NCI-H1417 (cell line): ENCODE results near the gene SEC24D.

Experiments used
- DNase-seq, 3 experiments: peaks; one replicate each; lab custom pipeline; 2025; lab: John Stamatoyannopoulos, UW

Gene SEC24D

GRCh38 chr4:118718511-118719170, 117.3 kb downstream of the SEC24D start:
- DNase-seq: no peak

DNA sequence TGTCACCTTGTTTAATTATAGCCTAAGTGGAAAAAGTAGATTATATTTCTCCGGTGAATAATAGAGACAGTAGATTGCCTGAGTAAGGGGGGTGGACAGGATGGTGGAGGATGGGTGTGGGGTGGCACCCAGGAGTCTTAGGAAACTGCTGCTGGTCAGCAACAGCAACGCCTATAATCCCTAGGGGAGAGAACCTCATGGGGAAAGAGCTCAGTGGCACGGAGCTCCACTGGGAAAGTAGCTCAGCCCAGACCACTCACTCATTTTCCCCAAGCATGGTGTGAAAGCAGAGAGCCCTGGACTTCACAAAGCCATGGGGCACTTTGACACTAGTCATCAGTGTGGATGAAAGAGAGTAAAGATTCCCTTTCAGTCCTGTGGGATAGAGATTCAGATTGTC, 119.6 kb downstream of the SEC24D start:
- peak in 2 of 3 experiments; percentile 28 to 54 for DNase-seq

DNA sequence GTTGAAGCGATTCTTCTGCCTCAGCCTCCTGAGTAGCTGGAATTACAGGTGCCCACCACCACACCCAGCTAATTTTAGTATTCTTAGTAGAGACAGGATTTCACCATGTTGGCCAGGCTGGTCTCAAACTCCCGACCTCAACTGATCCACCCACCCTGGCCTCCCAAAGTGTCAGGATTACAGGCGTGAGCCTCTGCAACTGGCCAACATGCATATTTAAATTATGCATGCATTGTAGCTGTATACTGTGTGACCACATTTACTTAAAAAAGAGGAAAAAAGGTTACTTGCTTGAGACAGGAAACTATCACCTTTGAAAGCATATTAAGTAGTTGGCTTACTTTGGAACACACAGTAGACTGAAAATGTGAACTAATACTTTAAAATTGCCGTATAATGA, 121.2 kb downstream of the SEC24D start:
- no peak for DNase-seq

DNA sequence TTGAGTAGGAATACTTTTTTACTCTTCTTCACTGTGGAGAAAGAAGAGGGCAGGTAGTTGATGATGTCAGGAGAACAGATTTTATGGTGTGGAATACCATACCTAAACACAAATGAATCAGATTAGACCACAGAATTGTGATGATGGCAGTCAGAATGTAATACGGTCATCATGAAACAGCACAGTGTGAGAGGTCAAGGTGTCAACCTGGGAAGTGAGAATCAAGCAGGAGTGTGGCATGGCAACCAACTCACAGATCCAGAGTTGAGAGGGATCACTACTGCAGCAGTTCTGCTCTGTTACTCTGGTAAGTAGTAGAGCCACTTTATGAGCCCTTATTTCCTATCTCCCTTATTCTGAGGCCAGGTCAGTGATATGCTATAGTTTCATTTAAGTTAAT, 123.1 kb downstream of the SEC24D start:
- no peak for DNase-seq

- DNase-seq: no peak
These were observed 124.9 kb downstream of the SEC24D start for GRCh38 chr4:118711052-118711451.

DNA sequence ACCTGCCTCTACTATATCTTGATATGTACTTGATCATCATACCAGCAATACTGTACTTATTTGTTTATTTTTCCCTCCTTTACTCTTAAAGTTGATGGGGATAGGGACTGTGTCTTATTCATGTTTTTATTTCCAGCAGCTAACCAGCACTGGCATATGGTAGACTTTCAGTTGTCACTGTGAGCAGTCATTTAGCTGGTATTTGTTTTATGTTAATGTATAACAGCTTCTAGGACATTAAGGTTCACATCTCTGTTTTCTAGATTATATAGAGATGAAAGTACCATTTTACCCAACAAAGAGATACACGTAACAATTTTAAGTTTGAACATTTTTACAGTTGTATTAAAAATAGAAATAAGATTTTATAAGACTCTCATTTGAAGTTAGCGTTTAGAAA, 132.8 kb downstream of the SEC24D start:
- no peak for DNase-seq

DNA sequence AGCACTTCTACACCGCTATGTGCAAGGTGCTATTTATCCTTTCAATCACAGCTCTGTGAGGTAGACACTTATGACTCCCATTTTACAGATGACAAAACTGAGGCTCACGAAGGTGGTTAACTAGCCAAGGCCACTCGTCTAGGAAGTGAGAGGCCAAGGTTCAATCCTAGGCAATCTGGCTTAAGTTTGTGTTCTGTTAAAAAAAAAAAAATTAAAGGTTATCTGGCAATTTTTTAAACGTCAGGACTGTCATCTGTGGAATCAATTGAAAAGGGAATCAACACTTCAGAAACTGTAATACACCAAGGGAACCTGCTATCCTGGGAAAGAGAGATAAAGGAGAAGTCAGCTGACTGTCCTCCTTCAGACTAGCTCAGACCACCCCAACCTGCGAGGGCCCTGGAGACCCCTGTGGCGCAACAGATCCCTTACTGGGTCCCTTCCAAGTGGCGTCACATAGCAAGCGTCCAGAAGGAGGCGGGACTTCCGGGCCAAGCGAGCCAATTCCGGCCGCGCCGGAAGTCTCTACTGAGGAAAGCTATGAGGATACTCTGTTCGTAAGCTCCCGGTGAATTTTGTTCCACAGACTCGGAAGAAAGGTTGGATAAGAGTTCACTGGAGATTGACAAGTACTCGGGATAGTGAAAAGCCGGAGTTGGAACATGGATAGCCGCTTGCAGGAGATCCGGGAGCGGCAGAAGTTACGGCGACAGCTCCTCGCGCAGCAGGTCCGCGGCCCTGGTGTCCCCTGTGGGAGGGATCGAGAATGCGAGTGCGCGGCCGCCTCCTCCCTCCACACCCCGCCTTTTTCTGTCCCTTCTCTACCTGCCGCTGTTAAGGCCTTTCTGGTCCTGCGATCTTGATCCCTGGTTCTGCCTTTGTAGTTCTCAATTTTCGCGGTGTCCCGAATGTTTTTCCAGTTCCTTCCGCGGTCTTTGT, 150.8 kb downstream of the SEC24D start, which contains the start of gene METTL14:
METTL14 (plus strand) TSS at position 520 of the 939 bp plus-strand sequence; CDS start at position 663, 143 bp downstream.
- DNase-seq: peak; percentile 88 to 97 (median 94)

DNA sequence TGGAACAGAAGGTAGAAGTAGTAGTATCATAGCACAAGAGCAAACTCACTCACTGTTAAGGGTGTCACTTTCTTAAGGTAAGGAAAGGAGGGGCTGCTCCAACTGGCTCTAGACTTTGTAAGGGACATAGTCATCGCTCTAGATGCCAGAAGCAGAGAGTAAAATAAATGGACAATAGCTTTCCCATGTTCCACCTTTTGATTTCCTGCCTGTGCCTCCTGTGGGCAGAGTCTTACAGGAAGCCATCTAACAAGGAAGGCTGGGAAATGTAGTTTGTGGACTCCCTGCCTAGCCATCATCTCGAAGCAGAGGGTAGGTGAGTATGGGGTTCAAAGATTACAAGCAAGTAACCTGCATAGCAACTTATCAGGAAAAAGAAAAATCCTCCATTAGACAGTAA, 152.4 kb downstream of the SEC24D start:
- DNase-seq: peak in 1 of 3 experiments; percentile 38

- peak in 1 of 3 experiments; percentile 13 for DNase-seq
These were observed 153.0 kb downstream of the SEC24D start for GRCh38 chr4:118682928-118683327.

DNA sequence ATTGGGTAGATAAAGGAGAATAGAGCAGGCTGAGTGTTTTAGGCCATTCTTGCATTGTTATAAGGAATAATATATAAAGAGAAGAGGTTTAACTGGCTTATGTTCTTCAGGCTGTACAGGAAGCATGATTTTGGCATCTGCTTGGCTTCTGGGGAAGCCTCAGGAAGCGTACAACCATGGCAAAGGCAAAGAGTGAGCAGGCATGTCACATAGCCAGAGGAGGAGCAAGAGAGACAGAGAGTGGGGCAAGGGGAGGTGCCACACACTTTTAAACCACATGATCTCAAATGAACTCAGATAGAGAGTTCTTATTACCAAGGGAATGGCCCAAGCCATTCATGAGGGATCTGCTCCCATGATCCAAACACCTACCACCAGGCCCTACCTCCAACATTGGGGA, 155.1 kb downstream of the SEC24D start:
- no peak for DNase-seq

DNA sequence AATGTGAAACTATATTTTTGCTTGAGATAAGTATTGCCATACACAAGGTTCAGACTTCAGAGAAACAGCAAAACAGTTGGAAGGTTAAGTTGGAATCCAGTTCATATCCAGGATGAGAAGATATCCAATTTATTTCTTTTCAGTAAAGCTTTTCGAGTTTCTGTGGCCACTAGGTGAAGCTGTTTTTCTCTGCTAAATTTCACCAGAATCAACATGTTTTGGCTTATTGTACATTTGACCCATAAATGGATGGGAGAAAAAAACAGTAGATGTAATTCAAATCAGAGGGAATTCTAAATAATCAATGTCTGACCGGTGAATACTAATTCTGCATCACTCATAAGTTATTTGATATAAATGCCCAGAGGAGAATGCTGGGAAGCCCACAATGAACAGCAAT, 159.8 kb downstream of the SEC24D start:
- DNase-seq: no peak
